ENCODE measurements around the gene FAM107B.

- no peak for TF ChIP-seq POLR2AphosphoS5 (IDR thresholded peaks at IDR 0.05)
- no peak for TF ChIP-seq CTCF (IDR thresholded peaks at IDR 0.05)
- no peak for TF ChIP-seq EP300 (IDR thresholded peaks at IDR 0.05)
Observed at GRCh38 chr10:14553448-14553847, 221.2 kb downstream of the FAM107B start.

Measured in suprapubic skin (tissue), 4 donors.